Esophagus mucosa (tissue), 1 donor: ENCODE measurements around the gene HAND2. TPM values are rescaled to one million over a fixed set of nuclear protein-coding genes. Genes with fewer than 3 reads are reported as not detected.

Experiments
- ATAC-seq: fragments of 200-7000 bp; cut with Tn5 transposase; one replicate; pipeline ENCODE4 v1.9.1; 2020
- total RNA-seq: library from RNA; stranded (reverse); gene quantifications from one replicate; pipeline ENCODE4 v1.2.4, GENCODE V29; 2023
- donor health status: DM: yes; HTN: yes; CAD: no.

The HAND2 gene
- total RNA-seq, 1 donor from 2014 or later: 0.08 TPM

- ATAC-seq: no peak
Observed at GRCh38 chr4:173535957-173536356, 5.9 kb upstream of the HAND2 start.

- no peak for ATAC-seq
Observed at GRCh38 chr4:173535165-173535902, 5.3 kb upstream of the HAND2 start.

- no peak for ATAC-seq
Observed at GRCh38 chr4:173534434-173534833, 4.4 kb upstream of the HAND2 start.

GRCh38 chr4:173532725-173533511 lies 2.9 kb upstream of the HAND2 start:
- no peak for ATAC-seq

DNA sequence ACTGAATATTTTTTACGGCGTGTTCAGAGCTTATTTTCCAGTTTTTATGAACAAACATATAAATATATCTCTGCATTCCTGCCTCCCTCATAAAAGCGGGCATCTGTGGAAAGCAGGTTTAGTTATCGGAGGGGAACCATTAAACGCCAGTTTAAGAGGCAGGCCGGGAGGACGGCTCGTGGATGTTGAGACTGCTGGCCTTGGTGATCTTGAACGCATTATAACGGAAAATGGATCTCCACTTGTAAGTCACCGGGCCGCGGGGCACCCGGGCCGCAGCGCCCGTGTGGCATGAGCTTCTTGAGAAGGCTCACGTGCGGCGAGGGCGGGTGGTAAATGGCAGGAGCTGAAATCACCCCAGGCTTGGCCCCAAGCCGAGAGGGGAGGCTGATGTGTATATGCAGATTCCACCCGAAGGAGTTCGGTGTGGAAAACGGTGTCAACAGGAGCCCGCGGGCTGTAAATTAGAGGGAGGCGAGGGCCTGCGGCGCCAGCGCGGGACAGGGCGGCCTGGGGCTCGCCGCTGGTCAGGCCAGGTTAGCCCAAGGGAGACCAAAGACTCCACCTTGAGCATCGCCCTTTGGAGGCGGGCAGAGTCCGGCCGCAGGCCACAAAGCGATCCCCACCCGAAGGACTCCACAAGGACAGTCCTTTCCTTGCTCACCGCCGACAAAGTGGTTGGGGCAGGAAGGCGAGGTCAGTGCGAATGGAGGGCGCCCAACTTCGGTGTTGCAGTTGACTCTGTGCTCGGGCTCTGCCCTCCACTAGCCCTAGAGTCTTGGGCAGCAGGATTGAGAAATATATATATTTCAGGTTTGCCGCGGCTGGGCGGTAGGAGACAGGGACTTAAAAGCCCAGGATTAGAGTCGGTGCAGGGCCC lies 1.3 kb upstream of the HAND2 start:
- no peak for ATAC-seq

DNA sequence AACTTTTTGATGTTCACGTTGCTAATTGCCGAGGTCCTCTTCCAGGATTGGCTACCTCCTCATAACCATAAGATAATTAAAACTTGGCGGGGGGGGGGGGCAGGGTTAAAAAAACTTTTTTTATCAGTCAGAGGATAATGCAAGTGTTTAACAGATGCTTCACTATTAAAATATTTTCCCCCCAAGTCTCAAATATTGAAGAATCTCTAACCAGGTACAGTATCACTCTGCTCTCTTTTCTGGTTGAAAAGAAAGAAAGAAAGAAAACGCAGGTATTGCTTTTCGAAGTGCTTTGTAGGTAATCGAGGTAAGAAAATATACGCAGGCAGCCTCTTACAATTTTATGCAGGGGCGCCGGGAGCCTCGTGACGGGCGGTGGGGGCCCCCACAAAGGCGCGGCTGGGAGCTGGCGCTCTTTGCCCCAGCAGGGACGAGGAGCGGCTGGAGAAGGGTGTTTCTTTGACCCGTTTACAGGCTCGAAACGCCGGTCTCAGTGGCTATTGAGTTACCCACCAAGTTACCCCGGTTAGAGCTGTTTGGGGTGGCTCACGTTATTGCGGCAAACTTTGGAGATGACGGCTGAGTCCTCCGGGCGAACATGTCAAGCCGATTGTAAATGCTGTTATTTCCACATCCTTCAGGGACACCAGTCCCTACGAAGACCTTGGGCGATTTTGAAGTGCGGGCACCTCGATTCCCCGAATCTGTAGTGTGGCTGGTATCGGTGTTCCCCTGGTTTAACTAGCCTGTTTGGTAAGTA lies 477 bp upstream of the HAND2 start:
- no peak for ATAC-seq

DNA sequence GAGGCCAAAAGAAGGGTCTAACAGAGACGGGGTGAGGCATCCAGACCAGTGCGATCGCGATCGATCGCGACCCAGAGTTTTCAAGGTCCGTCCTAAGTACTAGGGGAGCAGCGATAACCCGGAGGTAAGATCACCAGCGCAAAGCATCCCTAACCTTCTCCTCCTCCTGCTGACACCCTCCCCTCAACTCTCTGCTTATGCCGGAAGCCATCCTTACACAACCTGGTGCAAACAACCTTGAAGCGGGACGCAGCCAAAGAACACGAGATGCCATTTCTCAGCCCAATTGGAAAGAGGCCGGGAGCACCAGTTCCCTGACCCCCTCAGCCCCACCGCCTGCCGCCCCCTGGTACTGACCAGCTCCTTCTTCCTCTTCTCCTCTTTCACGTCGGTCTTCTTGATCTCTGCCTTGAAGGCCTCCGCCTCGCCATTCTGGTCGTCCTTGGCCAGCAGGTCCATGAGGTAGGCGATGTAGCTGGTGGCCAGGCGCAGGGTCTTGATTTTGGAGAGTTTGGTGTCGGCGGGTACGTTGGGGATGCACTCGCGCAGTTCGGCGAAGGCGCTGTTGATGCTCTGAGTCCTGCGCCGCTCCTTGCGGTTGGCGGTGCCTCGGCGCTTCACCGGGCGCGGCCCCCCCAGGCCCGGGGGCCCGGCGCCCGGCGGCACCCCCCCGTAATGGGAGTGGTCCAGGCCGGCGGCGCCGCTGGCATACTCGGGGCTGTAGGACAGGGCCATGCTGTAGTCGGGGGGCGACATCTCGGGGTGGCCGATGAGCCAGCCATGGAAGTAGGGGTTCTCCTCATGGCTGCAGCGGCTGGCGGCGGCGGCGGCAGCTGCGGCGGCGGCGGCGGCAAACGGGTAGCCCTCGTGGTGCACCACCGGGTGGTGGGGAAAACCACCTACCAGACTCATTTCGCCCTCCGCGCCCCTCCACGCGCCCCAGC lies 1.4 kb downstream of the HAND2 start:
- no peak for ATAC-seq

DNA sequence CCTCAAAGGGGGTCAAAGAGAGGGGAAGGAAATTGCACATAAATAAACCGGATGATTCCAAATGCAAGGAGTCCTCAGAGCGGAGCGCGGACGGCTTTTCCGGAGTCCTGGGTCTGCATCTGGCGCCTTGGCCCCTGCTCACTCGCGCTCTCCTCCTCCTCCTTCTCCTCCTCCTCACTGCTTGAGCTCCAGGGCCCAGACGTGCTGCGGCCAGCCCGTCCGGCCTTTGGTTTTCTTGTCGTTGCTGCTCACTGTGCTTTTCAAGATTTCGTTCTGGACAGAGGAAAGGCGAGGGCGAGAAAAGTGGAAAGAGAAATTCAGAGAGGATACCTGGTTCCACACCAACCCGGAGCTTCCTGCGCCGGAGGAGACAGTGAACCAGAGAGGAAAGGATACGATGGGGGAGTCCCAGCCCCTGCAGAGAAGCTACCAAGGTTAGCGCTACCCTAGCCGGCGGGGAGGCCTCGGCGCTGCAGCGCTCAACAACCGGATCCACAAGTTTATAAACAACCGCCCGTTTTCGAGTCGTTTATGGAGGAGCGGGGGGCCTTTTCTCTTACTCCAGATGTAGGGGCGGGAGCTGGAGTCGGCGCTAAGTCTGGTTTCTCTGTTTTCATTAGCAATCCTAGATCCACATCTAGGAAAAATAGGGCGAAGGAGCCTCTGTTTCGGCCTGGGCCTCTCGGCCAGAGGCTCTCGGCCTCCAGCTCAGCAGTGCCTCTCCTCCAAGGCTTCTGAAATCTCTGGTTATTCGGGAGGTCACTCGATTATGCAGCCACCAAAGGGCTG lies 2.7 kb downstream of the HAND2 start:
- ATAC-seq: no peak

DNA sequence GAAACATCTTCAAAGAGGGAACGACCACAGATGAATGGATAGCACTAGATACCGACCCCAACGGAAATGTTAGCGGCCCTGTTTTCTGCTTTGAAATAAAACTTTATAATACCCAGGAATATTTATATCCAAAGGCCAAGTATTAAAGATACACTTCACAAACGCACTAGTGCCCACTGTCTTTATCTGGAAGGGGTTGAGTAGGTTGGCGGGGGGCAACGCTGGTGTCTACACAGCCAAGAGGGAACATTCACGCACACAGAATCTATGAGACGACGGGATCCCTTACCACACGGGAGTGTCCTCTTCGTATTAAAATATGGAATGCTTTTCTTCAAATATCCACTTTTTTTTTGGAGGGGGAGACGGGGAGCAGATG lies 3.3 kb downstream of the HAND2 start:
- ATAC-seq: no peak

DNA sequence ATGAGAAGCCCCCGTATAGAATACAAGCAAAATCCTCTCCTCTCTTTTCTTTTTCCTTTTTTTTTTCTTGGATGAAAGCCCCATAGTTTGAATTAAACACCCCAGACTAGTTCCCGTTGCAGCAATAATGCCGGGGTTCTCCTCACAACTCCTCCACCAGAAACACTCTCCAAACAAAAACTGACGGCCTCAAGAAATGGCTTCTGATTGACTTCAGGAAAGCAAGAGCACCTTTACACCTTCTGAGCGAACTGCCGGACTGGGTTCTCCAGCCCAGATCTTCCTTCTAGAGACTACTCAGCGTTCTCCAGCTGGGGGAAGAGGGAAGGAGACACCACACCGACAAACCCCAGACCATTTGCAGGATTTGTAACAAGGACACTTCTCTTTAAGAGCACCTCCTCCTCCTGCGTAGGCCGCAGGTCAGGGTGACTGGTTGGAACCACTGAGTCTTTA lies 4.0 kb downstream of the HAND2 start:
- ATAC-seq: no peak

GRCh38 chr4:173525118-173526011 lies 4.7 kb downstream of the HAND2 start:
- no peak for ATAC-seq

GRCh38 chr4:173524218-173525117 lies 5.6 kb downstream of the HAND2 start:
- ATAC-seq: no peak

DNA sequence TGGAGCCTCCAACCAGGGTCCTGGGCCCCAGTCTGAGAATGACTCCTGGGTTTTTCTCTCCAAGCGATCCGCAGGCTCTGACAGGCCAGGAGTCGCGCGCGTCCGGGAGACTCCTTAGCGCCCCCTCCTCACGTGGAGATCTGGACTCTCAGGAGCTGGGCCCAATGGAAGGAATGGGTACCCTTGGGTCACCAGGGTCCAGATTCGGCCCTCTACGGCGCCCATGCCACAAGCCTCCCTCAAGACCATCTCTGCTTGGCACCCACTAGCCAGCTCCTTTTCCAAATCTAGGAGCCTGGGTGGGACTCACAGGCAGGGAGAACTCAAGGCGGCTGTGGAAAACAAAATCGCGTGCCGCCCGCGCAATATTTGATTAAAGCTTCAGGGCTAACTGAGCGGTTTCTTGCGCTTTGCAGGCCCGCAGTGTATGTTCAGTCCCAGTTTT lies 7.1 kb downstream of the HAND2 start:
- ATAC-seq: no peak

DNA sequence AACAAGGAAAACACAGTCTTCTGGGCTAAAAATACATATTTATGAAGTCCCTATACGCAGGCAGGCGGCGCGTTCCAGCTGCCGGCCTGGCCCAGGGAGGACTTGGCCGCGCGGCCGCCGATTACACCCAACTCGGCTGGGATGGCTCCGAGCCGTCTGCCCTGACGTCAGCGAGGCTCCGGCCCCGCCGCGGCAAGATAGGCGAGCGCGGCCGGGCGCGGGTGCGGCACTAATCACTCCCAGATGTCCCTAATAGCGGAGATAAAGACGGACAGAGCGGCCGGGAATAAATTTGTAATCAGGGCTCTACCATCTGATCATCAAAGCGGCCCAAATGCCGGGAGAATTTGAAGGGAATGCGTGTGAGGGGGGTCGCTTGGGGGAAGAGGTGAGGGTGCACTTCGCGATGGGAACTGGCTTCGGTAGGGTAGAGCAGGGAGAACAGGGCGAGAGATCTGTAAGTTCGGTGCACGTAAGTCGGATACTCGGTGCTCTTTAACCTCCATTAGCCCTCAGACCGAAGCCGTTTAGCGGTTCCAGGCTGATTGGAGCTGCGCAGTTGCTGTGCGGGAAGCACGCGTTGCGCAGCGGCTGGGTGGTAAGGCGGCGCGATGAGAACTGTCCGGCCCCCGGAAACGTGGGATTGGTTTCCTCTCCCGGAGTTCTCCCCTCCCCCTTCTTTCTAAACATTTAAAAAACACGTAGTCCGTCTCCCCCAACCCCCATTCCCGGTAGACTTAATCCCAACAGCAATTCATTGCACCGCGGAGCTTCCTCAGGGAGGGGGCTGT lies 7.7 kb downstream of the HAND2 start:
- ATAC-seq: peak; percentile 60

- ATAC-seq: no peak
Observed at GRCh38 chr4:173521467-173522159, 8.4 kb downstream of the HAND2 start.

DNA sequence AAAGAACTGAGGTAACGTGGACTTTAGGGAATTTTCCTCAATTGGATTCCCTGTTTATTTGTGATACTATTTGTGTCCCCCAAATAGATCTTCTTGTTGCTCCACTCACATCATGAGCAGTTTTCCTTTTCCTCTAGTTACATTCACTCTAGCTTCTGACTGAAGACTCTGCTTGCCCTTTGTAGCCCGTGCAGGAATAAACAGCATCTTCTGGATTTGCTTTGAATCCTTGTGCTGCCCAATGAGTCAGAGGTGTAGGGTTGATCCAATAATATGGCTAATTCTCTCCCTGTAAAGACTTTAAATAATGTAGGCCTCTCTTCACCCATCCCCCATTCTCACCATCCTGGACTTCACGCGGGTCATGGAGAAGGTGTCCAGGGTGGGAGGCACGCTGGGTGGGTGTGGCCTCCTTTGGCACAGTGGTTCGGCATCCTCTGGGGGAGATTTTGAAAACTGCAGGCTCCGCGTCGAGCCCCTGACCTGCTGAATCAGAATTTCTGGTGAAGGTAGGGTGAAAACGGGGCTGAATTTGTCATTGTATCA lies 9.0 kb downstream of the HAND2 start:
- ATAC-seq: no peak
